Activated CD4-positive, CD25-positive, alpha-beta regulatory T cell treated with anti-CD3 and anti-CD28 coated beads, Interleukin-2, amount 50 U/mL, for 16 hours (primary cell): ENCODE data around the gene UQCRHL.

Experiments
- DNase-seq: peaks from one replicate; pipeline ENCODE4 v3.0.0-alpha.2; 2020; ENCODE audit warnings: low read depth, low spot score

Gene UQCRHL

GRCh38 chr1:15758953-15759661 is 48.3 kb downstream of the UQCRHL start:
- no peak for DNase-seq

- DNase-seq, result no peak
Measured at GRCh38 chr1:15758343-15758931, 49.0 kb downstream of the UQCRHL start, which contains the start of gene FBLIM1. FBLIM1 (plus strand) TSS chr1:15758795; CDS start chr1:15764984, 6,189 bp downstream.

GRCh38 chr1:15757575-15758342 is 49.7 kb downstream of the UQCRHL start:
- DNase-seq, result no peak
